ENCODE results near the gene PARP9. TPM values are rescaled to one million over a fixed set of nuclear protein-coding genes. Genes with fewer than 3 reads are reported as not detected.
A peak's percentile ranks its signal among the peaks of the same experiment; 100 is the strongest.

The PARP9 gene
- total and polyA plus RNA-seq, 2 of the 8 experiments (the other 6 are each of a cell fraction or from before 2014, with no cell fraction given), result 3.7 to 4.5 TPM

DNA sequence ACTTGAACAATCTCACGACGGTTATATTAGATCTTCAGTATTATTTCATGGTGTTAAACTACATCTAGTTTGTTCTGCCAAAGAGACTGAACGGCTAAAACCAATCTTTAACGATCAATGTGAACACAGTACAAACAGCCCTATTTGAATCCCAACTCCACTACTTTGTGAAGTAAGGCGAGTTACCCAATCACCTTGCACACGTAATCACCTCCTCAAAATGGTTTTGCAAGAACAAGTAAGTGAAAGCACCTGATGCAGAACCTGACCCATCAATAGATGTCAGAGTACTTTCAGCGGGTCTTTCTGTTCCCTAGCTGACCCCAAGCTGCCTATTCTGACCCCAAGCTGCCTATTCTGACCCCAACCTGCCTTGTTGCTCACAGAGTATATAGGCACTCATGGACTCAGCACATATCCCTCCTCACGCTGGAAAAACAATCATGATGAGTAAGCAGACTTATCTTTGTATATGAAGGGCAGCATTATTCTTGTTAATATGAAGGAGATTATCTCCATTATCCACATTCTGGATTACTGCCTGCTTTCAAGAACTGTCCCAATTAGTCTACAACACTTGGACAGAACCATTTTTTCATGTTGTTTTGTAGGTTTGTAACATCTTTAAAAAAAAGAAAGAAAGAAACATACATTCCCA is 53.1 kb downstream of the PARP9 start:
- no peak overlapping the region for H3K27ac ChIP-seq (ENCODE audit: low read depth, low read length)
- POLR2A ChIA-PET (ENCODE audit: partially characterized antibody), result interaction anchor here (0.6 to 1.7 kb wide), 2 partner anchors 14 to 149 kb away, joined by 3 read pairs; no protein-coding TSS in a partner anchor
- no peak overlapping the region for H3K4ac ChIP-seq (replicated peaks; ENCODE audit: insufficient read length, low read depth, low read length)
- H4K20me1 ChIP-seq (replicated peaks in 1 of 2; ENCODE audit: control insufficient read depth in 1 of 2, insufficient read depth in 2 of 2, low read length in 2 of 2), result peaks cover 8 to 13% of the 10 kb centered on the region in 2 experiments
- H3K56ac ChIP-seq (replicated peaks; ENCODE audit: insufficient read length, low read depth, low read length), result no peak overlapping the region
- no peak overlapping the region for H4K8ac ChIP-seq (ENCODE audit: extremely low read depth, insufficient read depth, low read length)
- no peak overlapping the region for H3K14ac ChIP-seq (ENCODE audit: insufficient read length)
- no peak for FAIRE-seq
- H2BK12ac ChIP-seq (ENCODE audit: low read depth, low read length), result no peak overlapping the region
- no peak overlapping the region for H3K4me2 ChIP-seq (ENCODE audit: insufficient read depth in 1 of 2, low read depth in 2 of 2, low read length in 2 of 2)
- TF ChIP-seq SIN3A (conservative IDR thresholded peaks at IDR 0.05 in 1 of 2, IDR thresholded peaks at IDR 0.05 in 1 of 2; ENCODE audit: low read depth in 1 of 2, low read length in 2 of 2) (no peak), CHD2 (IDR thresholded peaks at IDR 0.05; ENCODE audit: low read length) (no peak), HDAC6 (IDR thresholded peaks at IDR 0.05; ENCODE audit: low read depth, low read length) (no peak), EZH2 (IDR thresholded peaks at IDR 0.05; ENCODE audit: low read depth, low read length, severe bottlenecking) (no peak), MAX (IDR thresholded peaks at IDR 0.05) (no peak), SP2 (IDR thresholded peaks at IDR 0.05; ENCODE audit: low read length) (no peak), TBP (IDR thresholded peaks at IDR 0.05; ENCODE audit: low read depth, low read length) (no peak)
- H4K5ac ChIP-seq (ENCODE audit: insufficient read length, low read depth, low read length), result no peak overlapping the region
- no peaks in the 10 kb centered on the region for H3K9me3 ChIP-seq (ENCODE audit: insufficient read depth in 2 of 2, low read depth in 1 of 2, low read length in 1 of 2)
- no peak overlapping the region for H2BK15ac ChIP-seq (ENCODE audit: low read length)
- no peak overlapping the region for H2AFZ ChIP-seq (ENCODE audit: low read length)
- H2BK5ac ChIP-seq (ENCODE audit: low read depth, low read length), result no peak overlapping the region
- no peaks in the 10 kb centered on the region for H3K36me3 ChIP-seq (ENCODE audit: control insufficient read depth in 2 of 4, insufficient read depth in 4 of 4, low read length in 3 of 4)
- no peak overlapping the region for H4K91ac ChIP-seq (replicated peaks; ENCODE audit: insufficient read length, low read length)
- peaks cover 2% of the 10 kb centered on the region; the same call in 1 of the 2 replicates for H3K79me1 ChIP-seq (ENCODE audit: low read depth, low read length)
- WGBS, 2 experiments (ENCODE audit: extremely low coverage in 1 of 2, insufficient coverage in 1 of 2, insufficient read length in 1 of 2, insufficient replicate concordance in 2 of 2, low coverage in 1 of 2, low lambda C conversion rate in 2 of 2, missing lambda C conversion rate in 1 of 2), result 84% methylated on average over 8 of the region's 8 CpGs; no CpG with 5 or more reads in 1 of the 2 experiments
- CTCF ChIA-PET (ENCODE audit: partially characterized antibody), result interaction anchor here (0.7 to 2.0 kb wide), 2 partner anchors 19 to 168 kb away, joined by 3 to 6 read pairs; no protein-coding TSS in a partner anchor
- H2BK20ac ChIP-seq (ENCODE audit: low read length), result no peak overlapping the region
- H3K4me3 ChIP-seq (ENCODE audit: extremely low read depth in 1 of 4, insufficient read depth in 2 of 4, low read depth in 3 of 4, low read length in 4 of 4), result no peak overlapping the region
- peaks cover 7% of the 10 kb centered on the region for H3K23me2 ChIP-seq (ENCODE audit: low read depth, low read length)
- no peak for DNase-seq (ENCODE audit: low read depth in 1 of 2, low spot score in 2 of 2)
- H3K4me1 ChIP-seq (replicated peaks in 1 of 4; ENCODE audit: control insufficient read depth in 3 of 4, insufficient read depth in 4 of 4, low read length in 3 of 4), result peaks cover 0 to 10% (median 4%) of the 10 kb centered on the region in 4 experiments; a peak in 6 of 7 replicates
- H3K27me3 ChIP-seq (replicated peaks in 1 of 4; ENCODE audit: control insufficient read depth in 3 of 4, extremely low read depth in 1 of 4, insufficient read depth in 3 of 4, low read length in 3 of 4), result no peaks in the 10 kb centered on the region
- H3K18ac ChIP-seq (ENCODE audit: extremely low read depth, low read length), result no peak overlapping the region
- peak overlapping the region; percentile 1; the same call in 1 of the 2 replicates for H2AK5ac ChIP-seq (ENCODE audit: low read depth, low read length)
- no peak overlapping the region for H3K9ac ChIP-seq (replicated peaks in 1 of 4; ENCODE audit: extremely low read depth in 1 of 4, low read depth in 3 of 4, low read length in 3 of 4)
- H3K79me2 ChIP-seq (ENCODE audit: control insufficient read depth in 1 of 2, insufficient read depth in 2 of 2, low read length in 2 of 2), result peaks cover 9 to 80% of the 10 kb centered on the region in 2 experiments; a peak in 3 of 4 replicates
- H2BK120ac ChIP-seq (replicated peaks; ENCODE audit: low read depth, low read length), result no peak overlapping the region
- no peak overlapping the region for H3K23ac ChIP-seq (ENCODE audit: insufficient read length)
